ENCODE results near the gene ARHGDIB. TPM values are rescaled to one million over a fixed set of nuclear protein-coding genes. Genes with fewer than 3 reads are reported as not detected.

The ARHGDIB gene
- 136 TPM for total RNA-seq
- long read RNA-seq, transcript ARHGDIB-201 (6 exons, 1,256 nt): major isoform, 119 of 130 reads
- long read RNA-seq, partial matches to known transcripts: 3 of 130 reads
- long read RNA-seq, other reads (novel, unspliced or antisense): 5 of 130 reads

GRCh38 chr12:14961466-14962152 is at the start of gene ARHGDIB:
ARHGDIB (minus strand) TSS chr12:14961601; CDS start chr12:14950712, 10,889 bp downstream.
- no peak for DNase-seq (ENCODE audit: low spot score)

- no peak for DNase-seq (ENCODE audit: low spot score)
Observed at GRCh38 chr12:15011162-15011561, 49.8 kb upstream of the ARHGDIB start.

- DNase-seq (ENCODE audit: low spot score): no peak
Observed at GRCh38 chr12:15007551-15007950, 46.1 kb upstream of the ARHGDIB start.

GRCh38 chr12:15005064-15005463 is 43.7 kb upstream of the ARHGDIB start:
- no peak for DNase-seq (ENCODE audit: low spot score)

GRCh38 chr12:15004421-15004820 is 43.0 kb upstream of the ARHGDIB start:
- DNase-seq (ENCODE audit: low spot score): no peak

GRCh38 chr12:15001733-15002382 is 40.5 kb upstream of the ARHGDIB start:
- DNase-seq (ENCODE audit: low spot score): no peak

- no peak for DNase-seq (ENCODE audit: low spot score)
Observed at GRCh38 chr12:15000575-15000974, 39.2 kb upstream of the ARHGDIB start.

GRCh38 chr12:14999695-15000365 is 38.4 kb upstream of the ARHGDIB start:
- no peak for DNase-seq (ENCODE audit: low spot score)

GRCh38 chr12:14999021-14999694 is 37.8 kb upstream of the ARHGDIB start:
- no peak for DNase-seq (ENCODE audit: low spot score)

- DNase-seq (ENCODE audit: low spot score): no peak
Observed at GRCh38 chr12:14997998-14998397, 36.6 kb upstream of the ARHGDIB start.

GRCh38 chr12:14995583-14996425 is 34.4 kb upstream of the ARHGDIB start:
- no peak for DNase-seq (ENCODE audit: low spot score)

GRCh38 chr12:14994610-14995009 is 33.2 kb upstream of the ARHGDIB start:
- DNase-seq (ENCODE audit: low spot score): no peak

- no peak for DNase-seq (ENCODE audit: low spot score)
Observed at GRCh38 chr12:14993537-14994266, 32.3 kb upstream of the ARHGDIB start.

GRCh38 chr12:14993117-14993516 is 31.7 kb upstream of the ARHGDIB start:
- no peak for DNase-seq (ENCODE audit: low spot score)

- no peak for DNase-seq (ENCODE audit: low spot score)
Observed at GRCh38 chr12:14992673-14993072, 31.3 kb upstream of the ARHGDIB start.

- no peak for DNase-seq (ENCODE audit: low spot score)
Observed at GRCh38 chr12:14991069-14991468, 29.7 kb upstream of the ARHGDIB start.

GRCh38 chr12:14989790-14990189 is 28.4 kb upstream of the ARHGDIB start:
- DNase-seq (ENCODE audit: low spot score): no peak

- DNase-seq (ENCODE audit: low spot score): no peak
Observed at GRCh38 chr12:14988035-14988434, 26.6 kb upstream of the ARHGDIB start.

GRCh38 chr12:14986449-14986848 is 25.0 kb upstream of the ARHGDIB start:
- DNase-seq (ENCODE audit: low spot score): no peak

- DNase-seq (ENCODE audit: low spot score): no peak
Observed at GRCh38 chr12:14984766-14985285, 23.4 kb upstream of the ARHGDIB start.

Data from mesenteric fat pad (tissue), 1 donor.